Inflammatory macrophage (primary cell): Measurements from ENCODE around the gene ZBTB14.

Experiments used
- DNase-seq, 2 donors: peaks; one replicate each; pipeline ENCODE4 v3.0.0-alpha.2; 2020 to 2022

Gene ZBTB14

DNA sequence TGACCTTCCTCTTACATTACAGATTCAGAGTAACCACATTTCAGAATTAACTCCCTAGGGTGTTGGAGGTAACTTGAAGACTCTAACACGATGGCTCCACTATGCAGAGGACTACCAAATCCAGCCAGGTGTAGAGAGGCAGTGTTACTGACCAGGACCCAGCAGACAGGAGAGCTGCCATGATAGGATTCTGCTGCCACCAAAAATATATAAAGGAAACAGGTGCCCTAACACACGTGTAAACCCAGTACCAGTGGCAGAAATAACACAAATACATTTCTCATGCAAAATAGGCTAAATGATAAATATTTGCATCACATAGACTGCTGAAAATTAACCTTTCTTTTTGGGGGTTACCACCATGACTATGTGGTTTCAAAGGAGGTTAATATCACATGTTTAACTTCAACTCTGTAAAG is 7.0 kb downstream of the ZBTB14 start:
- DNase-seq, result no peak

DNA sequence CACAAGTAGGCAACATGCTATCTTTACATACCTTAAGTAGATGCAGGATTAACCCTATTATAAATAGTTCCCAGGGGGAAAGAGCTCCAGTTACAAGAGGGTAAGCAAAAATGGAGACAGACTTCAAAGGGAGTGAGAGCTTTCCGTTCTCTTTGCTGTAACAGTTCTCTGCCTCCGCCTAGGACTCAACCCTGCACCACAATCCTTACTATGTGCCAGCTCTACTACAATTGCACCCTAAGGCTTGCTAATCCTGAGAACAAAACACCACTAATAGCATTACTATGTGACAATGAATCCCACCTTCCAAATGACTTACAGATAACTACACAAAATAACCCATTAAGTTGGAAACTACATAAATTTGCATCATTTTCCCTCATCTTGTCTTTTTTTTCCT is 7.7 kb downstream of the ZBTB14 start:
- no peak for DNase-seq

DNA sequence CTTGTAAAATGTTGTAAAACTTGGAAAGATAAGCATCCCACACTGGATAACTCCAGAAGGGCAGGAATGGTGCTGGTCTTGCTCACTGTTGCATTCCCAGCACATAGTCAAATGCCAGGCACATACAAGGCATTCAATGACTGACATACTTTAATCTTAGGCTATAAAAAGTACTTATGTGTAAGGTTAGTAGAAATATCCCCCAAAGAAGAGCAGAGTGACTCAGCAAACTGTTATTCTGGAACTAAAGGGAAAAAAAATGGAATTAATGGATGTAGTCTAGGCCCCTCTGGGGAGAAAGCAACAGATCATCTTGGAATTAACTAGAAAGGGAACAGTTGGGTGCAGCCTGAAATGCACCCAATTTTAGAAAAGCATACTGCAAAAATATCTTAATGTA is 9.0 kb downstream of the ZBTB14 start:
- DNase-seq, result no peak

DNA sequence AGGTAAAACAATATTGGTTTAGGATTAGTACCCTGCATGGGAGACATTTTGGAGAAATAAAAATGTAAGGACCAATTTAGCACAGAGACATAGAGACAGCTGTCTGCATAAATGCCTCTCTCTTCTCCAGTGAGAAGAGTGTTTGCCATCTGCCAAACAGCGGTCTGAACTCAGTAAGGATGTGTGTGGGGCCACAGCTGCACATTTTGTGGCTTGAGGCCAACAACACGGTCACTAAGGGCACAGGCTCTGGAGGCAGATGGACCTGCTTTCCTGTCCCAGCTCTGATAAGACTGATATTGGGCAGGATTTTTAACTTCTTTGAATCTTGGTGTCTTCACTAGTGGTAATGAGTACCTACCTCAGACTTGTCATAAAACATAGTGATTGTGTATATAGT is 10.2 kb downstream of the ZBTB14 start:
- no peak for DNase-seq

DNA sequence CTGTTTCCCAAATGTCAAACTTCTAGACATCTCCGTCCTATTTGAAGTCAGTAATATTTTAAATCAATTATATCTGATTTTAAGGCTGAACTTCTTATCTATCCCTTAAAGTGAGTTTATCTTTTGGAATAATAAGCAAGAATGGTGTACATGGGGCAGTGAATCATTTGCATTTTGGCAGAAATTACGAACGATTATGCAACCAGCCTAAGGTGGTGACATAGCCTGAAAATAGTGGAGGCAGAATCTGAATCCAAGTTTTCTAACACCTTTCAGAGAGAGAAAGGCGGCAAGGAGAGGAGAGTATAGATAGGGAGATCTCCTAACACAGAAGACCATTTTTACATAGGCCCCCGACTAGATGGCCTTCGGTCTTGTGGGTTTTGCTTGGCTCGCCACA is 10.7 kb downstream of the ZBTB14 start:
- no peak for DNase-seq

DNA sequence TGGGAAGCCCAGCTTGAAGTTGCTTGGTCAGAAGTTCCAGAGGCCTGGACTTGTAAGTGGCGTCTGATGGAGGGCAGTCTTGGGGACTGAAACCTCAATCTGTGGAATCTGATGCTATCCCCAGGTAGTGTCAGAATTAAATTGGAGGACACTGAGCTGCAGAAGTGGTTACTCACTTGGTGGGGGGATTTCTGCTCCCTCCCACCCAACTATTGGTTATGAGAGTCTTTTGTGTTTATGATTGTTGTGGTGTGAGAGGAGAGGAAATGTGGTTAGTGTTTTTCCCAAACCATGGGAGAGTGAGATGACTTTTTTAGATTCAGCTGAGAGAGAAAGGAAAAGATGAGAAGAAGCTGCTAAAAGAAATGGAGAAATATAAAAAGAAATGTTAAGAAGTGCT is 12.8 kb downstream of the ZBTB14 start:
- DNase-seq, result no peak

DNA sequence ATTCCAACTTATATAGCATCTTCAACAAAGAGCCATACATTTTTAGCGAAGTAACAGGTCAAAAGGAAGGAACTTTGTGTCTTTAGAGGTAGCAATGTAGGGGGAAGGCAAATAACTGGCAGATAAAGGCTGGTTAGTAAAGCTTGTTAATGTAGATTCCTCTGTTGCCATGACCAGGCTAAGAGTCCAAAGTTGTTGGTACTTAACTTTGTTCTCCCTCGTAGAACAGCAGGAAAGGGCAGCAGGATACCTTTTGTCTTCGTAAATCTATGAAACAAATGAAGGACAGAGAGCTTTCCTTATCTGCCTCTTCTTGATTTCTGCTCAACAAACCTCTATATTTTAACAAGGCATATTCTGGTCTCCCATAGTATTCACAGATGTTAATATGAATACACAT is 18.6 kb downstream of the ZBTB14 start:
- DNase-seq, result no peak

DNA sequence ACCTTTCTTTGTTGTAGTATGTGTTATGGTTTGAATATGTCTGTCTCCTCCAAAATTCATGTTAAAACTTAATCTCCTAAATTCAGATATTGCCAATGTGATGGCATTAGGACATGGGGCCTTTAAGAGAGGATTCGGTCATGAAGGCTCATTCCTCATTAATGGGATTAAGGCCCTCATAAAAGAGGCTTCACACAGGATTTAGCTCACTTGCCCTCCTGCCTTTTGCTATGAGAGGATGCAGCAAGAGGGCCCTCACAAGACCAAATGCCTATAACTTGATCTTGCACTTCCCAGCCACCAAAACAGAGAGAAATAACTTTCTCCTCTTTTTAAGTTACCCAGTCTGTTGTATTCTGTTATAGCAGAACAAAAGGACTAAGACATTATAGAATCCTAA is 19.7 kb downstream of the ZBTB14 start:
- no peak for DNase-seq

DNA sequence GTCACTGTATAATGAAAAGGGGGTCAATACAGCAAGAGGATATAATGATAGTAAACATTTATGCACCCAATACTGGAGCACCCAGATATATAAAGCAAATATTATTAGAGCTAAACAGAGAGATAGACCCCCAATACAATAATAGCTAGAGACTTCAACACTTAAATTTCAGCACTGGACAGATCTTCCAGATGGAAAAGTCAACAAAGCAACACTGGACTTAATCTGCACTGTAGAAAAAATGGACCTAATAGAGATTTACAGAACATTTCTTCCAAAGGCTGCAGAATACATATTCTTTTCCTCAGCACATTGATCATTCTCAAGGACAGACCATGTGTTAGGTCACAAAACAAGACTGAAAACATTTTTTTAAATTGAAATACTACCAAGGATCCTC is 26.7 kb downstream of the ZBTB14 start:
- no peak for DNase-seq

DNA sequence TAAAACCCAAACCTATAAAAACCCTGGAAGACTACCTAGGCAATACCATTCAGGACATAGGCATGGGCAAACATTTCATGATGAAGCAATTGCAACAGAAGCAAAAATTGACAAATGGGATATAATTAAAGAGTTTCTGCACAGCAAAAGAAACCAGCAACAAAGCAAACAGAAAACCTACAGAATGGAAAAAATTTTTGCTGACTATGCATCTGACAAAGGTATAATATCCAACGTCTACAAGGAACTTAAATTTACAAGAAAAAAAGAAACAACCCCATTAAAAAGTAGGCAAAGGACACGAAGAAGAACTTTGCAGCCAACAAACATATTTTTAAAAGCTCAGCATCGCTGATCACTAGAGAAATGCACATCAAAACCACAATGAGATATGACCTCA is 28.8 kb downstream of the ZBTB14 start:
- DNase-seq, result no peak

DNA sequence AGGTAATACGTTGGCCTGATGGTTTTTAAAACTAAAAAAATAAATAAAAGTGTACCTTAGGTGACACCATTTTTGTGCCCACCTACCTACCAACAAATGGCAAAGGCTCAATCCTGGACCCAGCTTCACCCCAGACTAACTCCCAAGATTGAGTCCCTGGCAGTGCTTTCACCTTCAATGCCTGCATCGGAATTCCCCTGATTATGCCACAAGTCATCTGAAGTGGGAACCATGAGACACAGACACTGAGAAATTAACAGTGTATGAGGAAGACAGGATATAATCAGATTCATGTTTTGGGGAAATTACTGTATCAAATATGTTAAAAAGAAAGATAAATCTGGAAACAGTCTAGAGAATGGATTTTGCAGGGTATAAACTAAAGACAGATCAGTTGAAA is 41.6 kb downstream of the ZBTB14 start:
- DNase-seq, result peak in 1 of 2 donors; percentile 50

DNA sequence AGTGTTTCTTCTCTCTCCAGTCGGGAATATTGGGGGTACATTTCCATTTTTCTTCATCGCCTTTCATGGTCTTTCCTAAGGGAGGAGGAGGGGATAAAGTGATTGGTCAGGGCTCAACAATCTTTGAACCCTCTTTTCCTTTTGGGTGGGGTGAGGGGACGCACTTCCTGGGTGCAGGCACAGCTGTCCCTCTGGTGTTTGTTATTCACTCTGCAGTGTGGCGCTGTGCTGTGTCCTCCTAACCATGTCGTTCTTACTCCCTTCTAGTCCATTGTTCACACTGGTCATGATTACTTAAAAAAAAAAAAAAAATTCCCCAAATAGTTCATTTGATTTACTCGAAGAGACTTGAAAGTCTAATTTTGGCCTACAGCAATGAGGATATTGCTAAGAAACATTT is 44.4 kb downstream of the ZBTB14 start:
- no peak for DNase-seq

DNA sequence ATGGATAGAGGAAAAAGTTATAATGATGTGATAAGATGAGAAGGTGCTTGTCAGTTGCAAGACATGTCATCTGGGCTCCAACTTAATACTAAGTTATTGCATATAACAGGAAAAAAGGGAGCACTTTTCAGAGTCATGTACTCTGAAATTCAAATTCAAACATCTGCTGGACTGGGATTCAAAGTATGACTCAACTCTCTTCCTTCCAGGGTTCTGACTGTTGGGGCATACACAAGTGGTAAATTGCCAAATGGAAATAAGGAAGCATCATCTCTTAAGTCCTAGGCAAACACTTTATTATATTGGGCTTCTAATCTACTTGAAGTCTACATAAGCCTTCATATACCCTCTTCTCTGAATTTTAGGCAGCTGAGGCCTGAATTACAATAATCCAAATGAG is 44.9 kb downstream of the ZBTB14 start:
- no peak for DNase-seq

DNA sequence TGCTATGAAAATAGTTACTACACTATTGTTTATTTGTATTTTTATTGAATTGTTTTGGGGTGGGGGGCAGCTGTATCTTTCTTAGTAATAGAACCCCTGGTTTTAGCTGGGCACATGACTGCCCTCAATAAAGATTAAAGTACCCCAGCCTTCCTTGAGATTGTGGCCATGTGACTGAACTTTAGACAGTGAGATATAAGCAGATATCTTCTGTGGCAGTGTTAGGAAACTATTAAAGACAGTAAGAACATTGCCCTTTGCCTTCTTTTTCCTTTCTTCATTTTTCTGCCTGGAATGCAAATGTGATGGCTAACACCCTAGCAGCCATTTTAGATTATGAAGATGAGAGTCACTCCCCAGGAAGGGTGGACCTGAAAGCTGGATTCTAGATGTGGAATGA is 50.6 kb downstream of the ZBTB14 start:
- DNase-seq, result no peak

DNA sequence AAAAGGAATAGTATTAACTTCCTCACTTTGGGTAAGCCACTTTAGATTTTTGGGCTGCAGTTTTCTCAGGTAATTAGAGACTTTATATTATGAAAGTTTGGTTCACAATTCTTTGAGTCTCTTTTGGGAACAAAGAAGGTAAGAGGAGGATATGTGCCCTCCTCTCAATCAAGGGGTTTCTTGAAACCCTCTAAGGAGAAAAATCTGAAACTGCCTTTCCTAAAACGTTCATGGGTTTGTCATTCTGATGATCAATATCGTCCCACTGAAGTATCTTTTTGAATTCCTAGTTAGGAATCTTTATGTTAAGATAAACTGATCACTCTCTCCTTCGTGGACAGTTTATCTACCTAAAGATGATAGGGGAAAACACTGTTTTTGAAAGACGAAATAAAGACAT is 56.1 kb downstream of the ZBTB14 start:
- no peak for DNase-seq
